Central memory CD8-positive, alpha-beta T cell (primary cell): Measurements from ENCODE around the gene PRSS56.

ENCODE experiments used
- ATAC-seq: fragments of 150-1000 bp; cut with Tn5 transposase; replicated peaks from 2 replicates; pipeline ENCODE4 v1.10.0; 2022; ENCODE audit warnings: mild to moderate bottlenecking, moderate FRiP score, moderate number of reproducible peaks; ENCODE audit not compliant: poor library complexity, severe bottlenecking; ENCODE audit errors: extremely low read depth
- DNase-seq, 2 donors: peaks; one replicate each; pipeline ENCODE4 v3.0.0; 2021; ENCODE audit warnings: low spot score in 2 of 2
- H3K27ac Mint-ChIP-seq: one replicate; pipeline ENCODE4 v1.8.0; 2022; ENCODE audit warnings: low read depth, mild to moderate bottlenecking, moderate library complexity, mixed read lengths
- H3K27me3 Mint-ChIP-seq: one replicate; pipeline ENCODE4 v1.8.0; 2022; ENCODE audit warnings: mixed read lengths
- H3K36me3 Mint-ChIP-seq: one replicate; pipeline ENCODE4 v1.8.0; 2022; ENCODE audit warnings: mild to moderate bottlenecking, moderate library complexity, mixed read lengths; ENCODE audit not compliant: insufficient read depth
- H3K4me1 Mint-ChIP-seq: one replicate; pipeline ENCODE4 v1.8.0; 2022; ENCODE audit warnings: mixed read lengths
- H3K4me3 Mint-ChIP-seq: one replicate; pipeline ENCODE4 v1.8.0; 2022; ENCODE audit warnings: mild to moderate bottlenecking, moderate library complexity, mixed read lengths
- H3K9me3 Mint-ChIP-seq: one replicate; pipeline ENCODE4 v1.8.0; 2022; ENCODE audit warnings: mixed read lengths

Gene PRSS56

DNA sequence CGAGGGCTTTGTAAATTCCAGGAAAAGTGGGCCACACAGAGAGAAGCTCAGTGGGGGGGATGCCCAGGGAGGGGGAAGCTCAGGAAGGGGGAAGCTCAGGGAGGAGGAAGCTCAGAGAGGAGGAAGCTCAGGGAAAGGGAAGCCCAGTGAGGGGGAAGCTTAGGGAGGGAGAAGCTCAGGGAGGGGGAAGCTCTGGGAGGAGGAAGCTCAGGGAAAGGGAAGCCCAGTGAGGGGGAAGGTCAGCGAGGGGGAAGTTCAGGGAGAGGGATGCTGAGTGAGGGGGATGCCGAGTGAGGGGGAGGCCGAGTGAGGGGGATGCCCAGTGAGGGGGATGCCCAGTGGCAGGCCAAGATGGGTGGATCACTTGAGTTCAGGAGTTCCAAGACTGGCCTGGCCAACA is 18.5 kb downstream of the PRSS56 start:
- DNase-seq (no peak), ATAC-seq (no peak)
- Mint-ChIP-seq H3K27me3 (peaks cover 37% of the 10 kb centered on the region), H3K4me3 (no peak overlapping the region), H3K36me3 (peaks cover 3% of the 10 kb centered on the region), H3K4me1 (peaks cover 27% of the 10 kb centered on the region), H3K27ac (no peak overlapping the region), H3K9me3 (no peaks in the 10 kb centered on the region)

DNA sequence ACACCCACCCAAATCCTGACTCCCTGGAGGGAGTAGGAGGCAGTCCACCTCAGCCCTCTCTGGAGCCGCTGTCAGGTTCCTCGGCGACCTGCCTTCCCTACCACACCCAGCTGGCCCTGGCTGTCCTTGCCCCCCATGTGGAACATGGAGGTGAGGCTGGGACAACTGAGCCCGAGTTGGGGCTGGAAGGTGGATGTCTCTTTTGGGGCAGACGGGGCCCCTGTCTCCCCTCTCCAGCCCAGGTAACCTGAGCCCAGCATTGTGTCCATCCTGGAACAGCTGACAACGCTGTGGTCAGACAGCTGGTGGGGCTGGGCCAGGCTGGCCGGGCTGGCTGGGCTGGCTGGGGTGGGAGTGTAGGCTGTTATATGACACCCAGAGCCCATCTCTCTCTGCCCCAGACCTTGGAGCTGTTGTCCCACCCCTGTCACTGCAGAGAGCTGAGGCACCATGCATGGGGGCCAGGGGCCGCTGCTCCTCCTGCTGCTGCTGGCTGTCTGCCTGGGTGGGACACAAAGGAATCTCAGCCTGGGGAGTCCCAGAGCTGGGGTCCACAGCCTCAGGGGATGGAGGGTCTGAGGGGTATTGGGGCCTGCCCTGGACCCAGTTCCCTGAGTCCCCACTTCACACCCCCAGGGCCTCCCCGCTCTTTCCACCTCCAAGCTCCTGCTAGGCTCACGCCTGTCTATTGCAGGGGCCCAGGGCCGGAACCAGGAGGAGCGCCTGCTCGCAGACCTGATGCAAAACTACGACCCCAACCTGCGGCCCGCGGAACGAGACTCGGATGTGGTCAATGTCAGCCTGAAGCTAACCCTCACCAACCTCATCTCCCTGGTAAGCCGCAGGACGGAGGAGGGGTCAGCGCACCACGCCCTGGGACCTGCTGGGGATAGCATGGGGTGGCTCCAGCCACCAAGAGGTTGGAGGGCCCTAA is 19.4 kb downstream of the PRSS56 start, which contains the start of gene CHRNG:
Gene CHRNG, plus strand, starts transcription at position 395 of the 934 bp plus-strand sequence. Its CDS starts 56 bp downstream, at position 451.
- Mint-ChIP-seq H3K27ac (no peak within 1 kb of the TSS), H3K27me3 (peaks cover 30% of the 10 kb centered on the region), H3K4me1 (peaks cover 31% of the 10 kb centered on the region), H3K4me3 (no peak within 1 kb of the TSS), H3K9me3 (no peaks in the 10 kb centered on the region), H3K36me3 (peaks cover 5% of the 10 kb centered on the region)
- ATAC-seq (no peak), DNase-seq (no peak)

DNA sequence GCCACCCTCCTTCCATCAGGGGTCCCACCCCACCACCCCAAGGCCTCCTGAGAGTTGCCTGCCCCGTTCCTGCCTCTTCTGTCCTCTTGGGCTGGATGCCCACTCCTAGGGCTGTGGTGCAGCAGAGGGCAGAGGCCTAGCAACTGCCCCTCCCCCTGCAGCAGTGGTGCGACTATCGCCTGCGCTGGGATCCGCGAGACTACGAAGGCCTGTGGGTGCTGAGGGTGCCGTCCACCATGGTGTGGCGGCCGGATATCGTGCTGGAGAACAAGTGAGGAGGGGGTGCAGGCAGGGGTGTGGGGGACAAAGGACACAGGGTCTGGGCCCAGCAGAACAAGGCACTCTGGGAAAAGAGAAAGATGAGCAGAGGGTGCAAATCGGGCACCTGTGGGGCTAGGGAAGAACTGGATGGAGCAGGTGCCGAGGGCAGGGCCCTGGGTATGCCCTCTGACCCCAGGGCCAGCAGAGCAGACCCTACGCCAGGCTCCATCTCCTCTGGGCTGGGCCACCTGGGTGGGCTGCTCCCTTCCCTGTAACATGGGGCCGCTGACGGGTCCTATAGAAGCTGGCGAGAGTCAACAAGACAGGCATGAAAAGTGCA is 20.4 kb downstream of the PRSS56 start:
- no peak for ATAC-seq
- Mint-ChIP-seq H3K27ac (no peak overlapping the region), H3K9me3 (no peaks in the 10 kb centered on the region), H3K27me3 (peaks cover 20% of the 10 kb centered on the region), H3K36me3 (peaks cover 7% of the 10 kb centered on the region), H3K4me1 (peaks cover 37% of the 10 kb centered on the region), H3K4me3 (no peak overlapping the region)
- DNase-seq: no peak

DNA sequence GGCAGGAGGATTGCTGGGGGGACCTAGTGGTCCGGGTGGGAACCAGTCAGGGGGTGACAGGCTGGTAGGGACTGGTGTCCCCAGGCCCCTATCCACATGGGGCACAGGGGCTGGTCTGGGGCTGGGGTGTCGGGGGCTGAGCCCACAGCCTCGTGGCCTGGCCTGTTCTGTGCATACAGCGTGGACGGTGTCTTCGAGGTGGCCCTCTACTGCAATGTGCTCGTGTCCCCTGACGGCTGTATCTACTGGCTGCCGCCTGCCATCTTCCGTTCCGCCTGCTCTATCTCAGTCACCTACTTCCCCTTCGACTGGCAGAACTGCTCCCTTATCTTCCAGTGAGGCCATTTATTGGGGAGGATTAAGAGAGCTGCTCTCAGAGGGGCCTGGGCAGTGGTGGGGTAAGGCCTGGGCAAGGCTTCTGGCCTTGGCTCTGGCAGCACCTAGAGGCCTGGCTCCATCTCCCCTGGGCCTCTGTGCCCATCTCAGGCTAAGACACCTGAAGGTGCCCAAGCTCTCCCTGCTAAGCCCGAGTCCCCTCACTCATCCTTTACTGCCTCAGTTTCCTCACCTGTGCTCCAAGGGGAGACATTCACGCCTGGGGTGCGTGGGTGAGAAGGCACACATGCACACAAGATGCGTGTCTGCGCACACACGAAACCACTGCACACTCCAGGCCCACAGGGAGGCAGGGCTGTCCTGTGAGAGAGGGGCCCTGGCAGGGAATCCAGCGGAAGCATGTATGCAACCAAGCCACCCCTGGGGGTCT is 21.2 kb downstream of the PRSS56 start:
- H3K9me3 Mint-ChIP-seq: no peaks in the 10 kb centered on the region
- no peak overlapping the region for H3K4me3 Mint-ChIP-seq
- H3K27ac Mint-ChIP-seq: no peak overlapping the region
- ATAC-seq (no peak), DNase-seq (no peak)
- H3K27me3 Mint-ChIP-seq: peaks cover 12% of the 10 kb centered on the region
- peaks cover 7% of the 10 kb centered on the region for H3K36me3 Mint-ChIP-seq
- H3K4me1 Mint-ChIP-seq: peaks cover 37% of the 10 kb centered on the region

DNA sequence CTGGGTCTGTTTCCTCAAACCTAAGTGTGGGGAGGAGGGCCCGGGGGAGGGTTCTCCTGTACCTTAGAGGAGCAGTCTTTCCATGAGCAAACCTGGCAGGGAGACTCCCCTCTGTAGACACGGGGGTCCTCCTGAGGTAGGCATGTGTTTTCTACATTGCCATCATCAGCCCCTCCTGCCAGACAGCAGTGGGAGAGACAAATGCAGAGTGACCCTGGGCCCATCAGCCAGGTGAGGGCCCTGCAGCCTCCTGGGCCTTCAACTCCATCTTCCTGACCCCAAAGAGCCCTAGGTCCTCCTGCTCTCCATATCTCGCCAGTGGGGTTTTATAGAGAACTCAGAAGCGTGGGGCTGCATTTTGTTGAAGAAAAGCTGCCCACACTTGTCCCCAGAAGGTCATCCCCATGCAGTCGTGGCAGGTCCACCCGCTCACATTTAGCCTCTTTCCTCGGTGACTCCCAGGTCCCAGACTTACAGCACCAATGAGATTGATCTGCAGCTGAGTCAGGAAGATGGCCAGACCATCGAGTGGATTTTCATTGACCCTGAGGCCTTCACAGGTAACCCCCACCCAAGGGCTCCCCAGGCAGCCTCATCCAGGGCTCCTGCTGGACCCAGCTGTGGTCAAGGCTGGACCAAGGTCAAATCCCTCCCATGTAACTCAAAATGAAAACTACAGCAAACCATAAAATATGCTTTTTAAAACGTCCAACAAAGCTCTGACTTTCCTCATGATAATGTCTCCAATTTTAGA is 21.9 kb downstream of the PRSS56 start:
- DNase-seq: no peak
- peaks cover 12% of the 10 kb centered on the region for H3K27me3 Mint-ChIP-seq
- H3K4me1 Mint-ChIP-seq: peaks cover 42% of the 10 kb centered on the region
- H3K4me3 Mint-ChIP-seq: no peak overlapping the region
- no peaks in the 10 kb centered on the region for H3K9me3 Mint-ChIP-seq
- ATAC-seq: no peak
- H3K27ac Mint-ChIP-seq: no peak overlapping the region
- peaks cover 8% of the 10 kb centered on the region for H3K36me3 Mint-ChIP-seq

DNA sequence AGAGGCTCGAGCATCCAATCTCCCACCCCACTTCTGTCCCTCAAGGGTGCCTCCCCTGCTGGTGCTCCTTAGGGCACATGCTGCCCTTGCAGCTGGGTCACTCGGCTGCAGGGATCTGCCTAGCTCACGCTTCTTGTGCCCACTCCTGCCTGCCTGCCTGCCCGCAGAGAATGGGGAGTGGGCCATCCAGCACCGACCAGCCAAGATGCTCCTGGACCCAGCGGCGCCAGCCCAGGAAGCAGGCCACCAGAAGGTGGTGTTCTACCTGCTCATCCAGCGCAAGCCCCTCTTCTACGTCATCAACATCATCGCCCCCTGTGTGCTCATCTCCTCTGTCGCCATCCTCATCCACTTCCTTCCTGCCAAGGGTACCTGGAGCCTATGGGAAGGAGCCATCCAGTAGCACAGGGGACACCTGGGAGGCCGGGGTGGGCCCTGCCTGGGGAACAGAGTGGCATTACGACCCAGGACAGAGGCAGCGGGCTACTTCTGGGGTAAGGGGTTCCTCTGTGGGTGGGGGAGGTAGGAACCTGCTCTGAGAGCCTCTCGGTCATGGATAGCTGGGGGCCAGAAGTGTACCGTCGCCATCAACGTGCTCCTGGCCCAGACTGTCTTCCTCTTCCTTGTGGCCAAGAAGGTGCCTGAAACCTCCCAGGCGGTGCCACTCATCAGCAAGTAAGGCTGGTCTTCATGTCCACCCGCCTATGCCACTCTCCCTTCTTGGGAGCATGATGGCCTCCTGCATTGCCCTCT is 22.7 kb downstream of the PRSS56 start:
- no peak for ATAC-seq
- Mint-ChIP-seq H3K27me3 (peaks cover 11% of the 10 kb centered on the region), H3K9me3 (no peaks in the 10 kb centered on the region), H3K4me3 (no peak overlapping the region), H3K4me1 (peaks cover 44% of the 10 kb centered on the region), H3K36me3 (peaks cover 8% of the 10 kb centered on the region), H3K27ac (no peak overlapping the region)
- DNase-seq: no peak

DNA sequence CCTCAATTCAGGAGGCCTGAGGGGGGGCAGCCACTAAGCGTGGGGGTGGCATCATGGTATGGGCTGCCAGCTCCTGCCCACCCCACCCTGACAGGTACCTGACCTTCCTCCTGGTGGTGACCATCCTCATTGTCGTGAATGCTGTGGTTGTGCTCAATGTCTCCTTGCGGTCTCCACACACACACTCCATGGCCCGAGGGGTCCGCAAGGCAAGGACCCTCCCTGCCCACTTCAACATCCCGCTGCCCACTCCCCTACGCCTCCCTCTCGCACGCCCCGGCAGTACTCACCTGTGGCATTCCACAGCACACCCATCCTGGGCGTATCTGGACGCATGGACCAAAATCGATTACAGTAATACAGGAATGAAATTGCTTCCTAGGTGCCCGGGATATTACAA is 23.3 kb downstream of the PRSS56 start:
- Mint-ChIP-seq H3K4me1 (peaks cover 45% of the 10 kb centered on the region), H3K36me3 (peaks cover 8% of the 10 kb centered on the region), H3K9me3 (no peaks in the 10 kb centered on the region), H3K27ac (no peak overlapping the region), H3K27me3 (peaks cover 5% of the 10 kb centered on the region), H3K4me3 (no peak overlapping the region)
- ATAC-seq (no peak), DNase-seq (no peak)

DNA sequence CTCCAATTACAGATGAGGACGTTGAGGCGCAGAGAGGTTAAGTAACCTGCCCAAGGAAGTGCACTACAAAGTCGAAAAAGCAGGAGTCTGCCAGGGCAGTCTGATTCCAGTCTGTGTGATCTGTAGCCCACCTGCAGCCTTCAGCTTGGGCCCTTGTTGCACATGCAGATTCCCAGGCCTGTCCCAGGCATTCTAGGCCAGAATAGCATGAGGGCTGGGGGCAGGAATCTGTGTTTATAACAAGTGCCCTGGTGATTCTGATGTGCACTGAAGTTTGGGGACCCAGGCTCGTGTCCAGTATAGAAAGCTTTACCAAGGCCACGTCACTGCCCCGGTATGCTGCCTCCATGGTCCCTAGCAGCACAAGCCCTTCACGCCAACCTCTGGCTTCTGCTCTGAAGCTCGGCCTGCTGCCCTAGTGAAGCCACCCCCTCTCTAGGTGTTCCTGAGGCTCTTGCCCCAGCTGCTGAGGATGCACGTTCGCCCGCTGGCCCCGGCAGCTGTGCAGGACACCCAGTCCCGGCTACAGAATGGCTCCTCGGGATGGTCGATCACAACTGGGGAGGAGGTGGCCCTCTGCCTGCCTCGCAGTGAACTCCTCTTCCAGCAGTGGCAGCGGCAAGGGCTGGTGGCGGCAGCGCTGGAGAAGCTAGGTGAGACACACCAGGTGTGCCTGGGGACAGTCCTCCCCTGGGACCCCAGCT is 23.9 kb downstream of the PRSS56 start:
- peaks cover 46% of the 10 kb centered on the region for H3K4me1 Mint-ChIP-seq
- no peaks in the 10 kb centered on the region for H3K9me3 Mint-ChIP-seq
- H3K27me3 Mint-ChIP-seq: no peaks in the 10 kb centered on the region
- ATAC-seq (no peak), DNase-seq (no peak)
- no peak overlapping the region for H3K4me3 Mint-ChIP-seq
- no peak overlapping the region for H3K27ac Mint-ChIP-seq
- H3K36me3 Mint-ChIP-seq: peaks cover 8% of the 10 kb centered on the region

DNA sequence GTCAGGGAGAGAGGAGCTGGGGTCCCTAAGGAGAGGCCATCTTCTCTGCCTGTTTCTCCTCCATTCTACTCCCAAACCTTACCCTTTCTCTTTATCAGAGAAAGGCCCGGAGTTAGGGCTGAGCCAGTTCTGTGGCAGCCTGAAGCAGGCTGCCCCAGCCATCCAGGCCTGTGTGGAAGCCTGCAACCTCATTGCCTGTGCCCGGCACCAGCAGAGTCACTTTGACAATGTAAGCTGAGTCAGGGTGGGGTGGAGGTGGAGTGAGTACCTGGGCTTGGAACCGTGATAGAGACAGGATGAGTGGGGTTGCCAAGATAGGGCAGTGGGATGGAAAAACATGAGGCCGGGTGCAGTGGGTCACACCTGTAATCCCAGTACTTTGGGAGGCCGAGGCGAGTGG is 24.5 kb downstream of the PRSS56 start:
- peaks cover 52% of the 10 kb centered on the region for H3K4me1 Mint-ChIP-seq
- H3K4me3 Mint-ChIP-seq: no peak overlapping the region
- DNase-seq (no peak), ATAC-seq (no peak)
- peaks cover 10% of the 10 kb centered on the region for H3K36me3 Mint-ChIP-seq
- peak overlapping the region; percentile 38 for H3K27ac Mint-ChIP-seq
- H3K9me3 Mint-ChIP-seq: no peaks in the 10 kb centered on the region
- no peaks in the 10 kb centered on the region for H3K27me3 Mint-ChIP-seq

DNA sequence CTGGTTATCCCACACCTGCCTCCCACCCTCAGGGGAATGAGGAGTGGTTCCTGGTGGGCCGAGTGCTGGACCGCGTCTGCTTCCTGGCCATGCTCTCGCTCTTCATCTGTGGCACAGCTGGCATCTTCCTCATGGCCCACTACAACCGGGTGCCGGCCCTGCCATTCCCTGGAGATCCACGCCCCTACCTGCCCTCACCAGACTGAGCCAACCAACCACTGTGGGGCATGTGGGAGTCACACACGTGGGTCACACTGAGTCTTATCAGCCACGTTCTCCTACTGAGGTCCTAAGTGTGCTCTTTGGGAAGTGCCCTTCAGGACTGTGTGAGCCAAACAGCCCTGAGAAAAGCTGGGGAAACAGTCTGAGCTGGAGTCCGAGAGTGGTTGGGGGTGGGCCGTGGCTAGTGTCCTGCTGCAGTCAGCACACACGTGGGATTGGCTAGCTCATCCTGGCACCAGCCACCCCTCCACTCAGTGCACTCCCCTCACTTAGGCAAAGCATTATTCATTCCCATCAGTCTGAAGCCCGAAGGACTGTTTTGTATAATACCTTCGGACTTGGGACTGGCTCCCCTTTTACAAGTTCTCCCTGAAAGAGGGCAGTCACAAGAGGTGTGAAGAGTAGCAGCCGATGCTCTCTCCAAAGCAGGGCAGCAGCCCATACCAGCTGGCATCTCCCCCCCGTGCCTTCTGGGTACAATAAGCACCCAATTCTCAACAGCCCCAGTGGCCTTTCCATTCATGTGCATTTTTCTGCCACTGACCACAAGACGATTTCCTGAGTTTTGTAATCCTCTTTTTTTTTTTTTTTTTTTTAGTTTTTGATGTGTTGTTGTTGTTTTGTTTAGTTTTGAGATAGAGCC is 25.6 kb downstream of the PRSS56 start:
- peaks cover 13% of the 10 kb centered on the region for H3K36me3 Mint-ChIP-seq
- DNase-seq (no peak), ATAC-seq (no peak)
- H3K4me3 Mint-ChIP-seq: no peak overlapping the region
- peak overlapping the region; percentile 38 for H3K27ac Mint-ChIP-seq
- H3K27me3 Mint-ChIP-seq: no peaks in the 10 kb centered on the region
- no peaks in the 10 kb centered on the region for H3K9me3 Mint-ChIP-seq
- peaks cover 52% of the 10 kb centered on the region for H3K4me1 Mint-ChIP-seq
